Astrocyte of the cerebellum (primary cell): ENCODE measurements around the gene WDR45.

Experiments used
- DNase-seq: peaks from one replicate; pipeline ENCODE4 v3.0.0-alpha.2; 2011; ENCODE audit warnings: low read depth
- H3K4me3 ChIP-seq: 2 replicates; pipeline ENCODE4 v1.5.1; 2011; ENCODE audit warnings: mild to moderate bottlenecking, low read depth, low read length, moderate library complexity
- in situ Hi-C: cut with HindIII; loops from 2 replicates; pipeline ENCODE4 v1.10.0; 2017; ENCODE audit warnings: low sequenced_read_pairs
- TF ChIP-seq, protein P1 (sequence below): IDR thresholded peaks from 2 replicates; pipeline ENCODE4 v1.5.1; 2012; ENCODE audit warnings: low read length, low read depth, moderate library complexity, mild to moderate bottlenecking; ENCODE audit errors: missing control alignments

The WDR45 gene

DNA sequence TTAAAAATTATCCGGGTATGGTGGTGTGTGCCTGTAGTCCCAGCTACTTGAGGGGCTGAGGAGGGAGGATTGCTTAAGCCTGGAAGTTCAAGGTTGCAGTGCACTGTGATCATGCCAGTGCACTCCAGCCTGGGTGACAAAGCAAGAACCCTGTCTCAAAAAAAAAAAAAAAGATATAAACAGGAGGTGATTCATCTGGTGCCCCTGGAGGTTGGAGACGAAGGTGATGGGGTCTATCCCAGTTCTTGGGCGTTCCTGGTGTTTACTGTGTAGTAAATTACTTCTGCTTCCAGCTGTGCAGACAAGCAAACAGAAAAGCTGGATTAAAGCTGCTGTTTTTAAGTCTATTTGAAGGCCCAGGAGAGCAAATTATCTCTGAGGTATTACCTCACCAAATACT, 23.9 kb upstream of the WDR45 start:
- TF ChIP-seq, protein P1, sequence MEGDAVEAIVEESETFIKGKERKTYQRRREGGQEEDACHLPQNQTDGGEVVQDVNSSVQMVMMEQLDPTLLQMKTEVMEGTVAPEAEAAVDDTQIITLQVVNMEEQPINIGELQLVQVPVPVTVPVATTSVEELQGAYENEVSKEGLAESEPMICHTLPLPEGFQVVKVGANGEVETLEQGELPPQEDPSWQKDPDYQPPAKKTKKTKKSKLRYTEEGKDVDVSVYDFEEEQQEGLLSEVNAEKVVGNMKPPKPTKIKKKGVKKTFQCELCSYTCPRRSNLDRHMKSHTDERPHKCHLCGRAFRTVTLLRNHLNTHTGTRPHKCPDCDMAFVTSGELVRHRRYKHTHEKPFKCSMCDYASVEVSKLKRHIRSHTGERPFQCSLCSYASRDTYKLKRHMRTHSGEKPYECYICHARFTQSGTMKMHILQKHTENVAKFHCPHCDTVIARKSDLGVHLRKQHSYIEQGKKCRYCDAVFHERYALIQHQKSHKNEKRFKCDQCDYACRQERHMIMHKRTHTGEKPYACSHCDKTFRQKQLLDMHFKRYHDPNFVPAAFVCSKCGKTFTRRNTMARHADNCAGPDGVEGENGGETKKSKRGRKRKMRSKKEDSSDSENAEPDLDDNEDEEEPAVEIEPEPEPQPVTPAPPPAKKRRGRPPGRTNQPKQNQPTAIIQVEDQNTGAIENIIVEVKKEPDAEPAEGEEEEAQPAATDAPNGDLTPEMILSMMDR = no peak
- in situ Hi-C loops = no loop called here
- no peak for DNase-seq

DNA sequence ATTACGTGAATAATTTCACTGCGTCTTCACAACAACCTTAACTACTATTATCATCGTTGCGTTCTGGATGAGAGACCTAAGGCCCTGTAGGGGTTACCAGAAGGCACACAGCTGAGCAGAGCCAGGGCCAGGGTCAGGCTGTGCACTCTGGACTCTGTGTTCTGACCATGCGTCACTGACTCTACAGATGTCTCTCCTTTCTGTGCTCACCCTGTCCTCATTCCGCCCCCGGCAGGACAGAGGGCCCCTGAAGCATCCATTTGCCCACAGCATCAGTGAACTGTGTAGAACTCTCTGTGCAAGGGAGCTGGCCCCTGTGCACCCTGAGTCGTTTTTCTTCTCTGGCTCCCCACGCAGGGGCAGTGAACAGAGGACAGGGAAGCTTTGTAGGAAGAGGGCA, 22.5 kb upstream of the WDR45 start:
- DNase-seq = no peak
- in situ Hi-C loops = no loop called here
- TF ChIP-seq, protein P1 = no peak
- no peak overlapping the region for H3K4me3 ChIP-seq

More for the DNA sequence above, 23.9 kb upstream of the WDR45 start:
- H3K4me3 ChIP-seq = no peak overlapping the region

DNA sequence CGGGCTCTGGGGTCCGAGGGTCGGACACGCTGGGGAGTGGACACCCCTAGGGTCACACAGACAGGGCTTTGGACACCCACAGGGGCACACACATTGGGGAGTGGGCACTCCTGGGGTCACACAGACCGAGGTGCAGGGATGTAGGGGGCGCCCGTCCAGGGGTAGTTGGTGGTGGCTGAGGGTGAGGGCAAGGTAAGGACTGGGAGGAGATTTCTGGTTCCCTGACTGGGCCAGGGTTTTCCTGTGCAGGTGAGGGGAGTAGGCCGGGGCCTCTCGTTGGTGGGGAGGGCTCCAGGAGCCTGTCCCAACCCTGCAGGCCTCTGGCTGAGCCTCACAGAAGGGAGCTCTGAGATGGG, 21.9 kb upstream of the WDR45 start:
- in situ Hi-C loops = no loop called here
- TF ChIP-seq, protein P1 = no peak
- H3K4me3 ChIP-seq = peak overlapping the region; percentile 60
- DNase-seq = no peak

- TF ChIP-seq, protein P1 = no peak
- in situ Hi-C loops = no loop called here
Measured at GRCh38 chrX:49100704-49101628, 21.3 kb upstream of the WDR45 start.

DNA sequence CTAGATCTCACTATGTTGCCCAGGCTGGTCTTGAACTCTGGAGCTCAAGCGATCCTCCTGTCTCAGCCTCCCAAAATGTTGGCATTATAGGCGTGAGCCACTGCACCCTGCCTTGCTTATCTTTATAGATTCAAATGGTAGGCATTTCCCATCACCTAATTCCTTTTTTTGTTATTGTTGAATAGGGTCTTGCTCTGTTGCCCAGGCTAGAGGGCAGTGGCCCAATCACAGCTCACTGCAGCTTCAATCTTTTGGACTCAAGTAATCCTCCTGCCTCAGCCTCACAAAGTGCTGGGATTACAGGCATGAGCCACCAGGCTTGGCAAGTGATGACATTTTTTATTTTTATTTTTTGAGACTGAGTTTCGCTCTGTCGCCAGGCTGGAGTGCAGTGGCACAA, 16.7 kb upstream of the WDR45 start:
- in situ Hi-C loops = no loop called here
- TF ChIP-seq, protein P1 = no peak

More at GRCh38 chrX:49100704-49101628, 21.3 kb upstream of the WDR45 start:
- peak; percentile 74 for DNase-seq
- H3K4me3 ChIP-seq = peak overlapping the region; percentile 60

DNA sequence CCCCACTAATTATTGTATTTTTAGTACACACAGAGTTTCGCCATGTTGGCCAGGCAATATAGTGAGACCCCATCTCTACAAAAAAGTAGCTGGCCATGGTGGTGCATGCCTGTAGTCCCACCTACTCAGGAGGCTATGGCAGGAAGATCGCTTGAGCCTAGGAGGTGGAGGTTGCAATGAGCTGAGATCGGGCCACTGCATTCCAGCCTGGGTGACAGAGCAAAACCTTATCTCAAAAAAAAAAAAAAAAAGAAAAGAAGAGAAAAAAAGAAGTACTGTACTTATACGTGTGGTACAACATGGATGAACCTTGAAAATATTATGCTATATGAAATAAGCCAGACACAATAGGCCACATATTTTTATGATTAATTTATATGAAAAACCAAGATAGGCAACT, 9.9 kb upstream of the WDR45 start:
- DNase-seq = no peak
- in situ Hi-C loops = no loop called here
- TF ChIP-seq, protein P1 = no peak

More for the DNA sequence above, 16.7 kb upstream of the WDR45 start:
- no peak for DNase-seq
- H3K4me3 ChIP-seq = no peak overlapping the region

More for the DNA sequence above, 9.9 kb upstream of the WDR45 start:
- H3K4me3 ChIP-seq = no peak overlapping the region
